NT2/D1 (cell line): ENCODE results near the gene PLXNA2.

ENCODE experiments used
- DNase-seq: peaks from one replicate; pipeline ENCODE4 v3.0.0-alpha.2; 2011; ENCODE audit warnings: low read depth, low spot score
- H3K27me3 ChIP-seq: 2 replicates; pipeline ENCODE4 v1.6.0; 2011; ENCODE audit warnings: mild to moderate bottlenecking; ENCODE audit not compliant: insufficient read length, insufficient read depth
- H3K36me3 ChIP-seq: 2 replicates; pipeline ENCODE4 v1.6.1; 2011; ENCODE audit warnings: mild to moderate bottlenecking, low read length, mixed read lengths; ENCODE audit not compliant: insufficient read depth, insufficient read length
- H3K4me1 ChIP-seq: 2 replicates; pipeline ENCODE4 v1.5.1; 2011; ENCODE audit not compliant: insufficient read depth, insufficient read length
- H3K4me3 ChIP-seq: 2 replicates; pipeline ENCODE4 v1.5.1; 2011; ENCODE audit warnings: low read depth; ENCODE audit not compliant: insufficient read length
- H3K9ac ChIP-seq: 2 replicates; pipeline ENCODE4 v1.6.0; 2011; ENCODE audit warnings: low read depth; ENCODE audit not compliant: insufficient read length
- H3K9me3 ChIP-seq: 2 replicates; pipeline ENCODE4 v1.5.1; 2011; ENCODE audit warnings: mild to moderate bottlenecking, low read length; ENCODE audit not compliant: insufficient read depth
- SUZ12 ChIP-seq: IDR thresholded peaks from 2 replicates; pipeline ENCODE4 v1.6.1; 2011; ENCODE audit not compliant: insufficient read length, insufficient read depth; ENCODE audit errors: extremely low read depth
- YY1 ChIP-seq: IDR thresholded peaks from 2 replicates; pipeline ENCODE4 v1.6.1; 2011; ENCODE audit not compliant: insufficient read length, insufficient read depth
- ZNF274 ChIP-seq: IDR thresholded peaks from 2 replicates; pipeline ENCODE4 v1.6.1; 2011; ENCODE audit warnings: mild to moderate bottlenecking, low read depth, low read length

The PLXNA2 gene

GRCh38 chr1:208225954-208226937 lies 17.9 kb downstream of the PLXNA2 start:
- H3K36me3 ChIP-seq: peaks cover 9% of the 10 kb centered on the region
- H3K4me1 ChIP-seq: peaks cover 5% of the 10 kb centered on the region
- no peak for TF ChIP-seq ZNF274
- no peak for TF ChIP-seq YY1
- no peak for TF ChIP-seq SUZ12
- no peak for DNase-seq
- H3K4me3 ChIP-seq: no peak overlapping the region
- H3K9me3 ChIP-seq: no peaks in the 10 kb centered on the region
- no peak overlapping the region for H3K9ac ChIP-seq
- H3K27me3 ChIP-seq: no peaks in the 10 kb centered on the region

GRCh38 chr1:208224192-208224713 lies 19.9 kb downstream of the PLXNA2 start:
- H3K4me3 ChIP-seq: no peak overlapping the region
- H3K27me3 ChIP-seq: no peaks in the 10 kb centered on the region
- no peaks in the 10 kb centered on the region for H3K9me3 ChIP-seq
- TF ChIP-seq ZNF274: no peak
- TF ChIP-seq YY1: no peak
- TF ChIP-seq SUZ12: no peak
- no peak overlapping the region for H3K9ac ChIP-seq
- H3K36me3 ChIP-seq: peaks cover 3% of the 10 kb centered on the region
- peaks cover 10% of the 10 kb centered on the region for H3K4me1 ChIP-seq
- no peak for DNase-seq

GRCh38 chr1:208223136-208223535 lies 21.0 kb downstream of the PLXNA2 start:
- H3K9ac ChIP-seq: no peak overlapping the region
- H3K9me3 ChIP-seq: no peaks in the 10 kb centered on the region
- no peak overlapping the region for H3K4me3 ChIP-seq
- peaks cover 3% of the 10 kb centered on the region for H3K36me3 ChIP-seq
- no peaks in the 10 kb centered on the region for H3K27me3 ChIP-seq
- peaks cover 15% of the 10 kb centered on the region for H3K4me1 ChIP-seq
- TF ChIP-seq YY1 (no peak), SUZ12 (no peak), ZNF274 (no peak)
- DNase-seq: no peak

GRCh38 chr1:208222376-208223126 lies 21.6 kb downstream of the PLXNA2 start:
- H3K27me3 ChIP-seq: no peaks in the 10 kb centered on the region
- no peak overlapping the region for H3K4me3 ChIP-seq
- no peaks in the 10 kb centered on the region for H3K9me3 ChIP-seq
- peaks cover 15% of the 10 kb centered on the region for H3K4me1 ChIP-seq
- no peak for DNase-seq
- H3K9ac ChIP-seq: no peak overlapping the region
- TF ChIP-seq ZNF274 (no peak), YY1 (no peak), SUZ12 (no peak)
- H3K36me3 ChIP-seq: peaks cover 2% of the 10 kb centered on the region

GRCh38 chr1:208221291-208221622 lies 22.9 kb downstream of the PLXNA2 start:
- peaks cover 15% of the 10 kb centered on the region for H3K4me1 ChIP-seq
- no peak for DNase-seq
- no peak overlapping the region for H3K9ac ChIP-seq
- H3K36me3 ChIP-seq: peaks cover 13% of the 10 kb centered on the region
- H3K9me3 ChIP-seq: no peaks in the 10 kb centered on the region
- TF ChIP-seq SUZ12 (no peak), ZNF274 (no peak), YY1 (no peak)
- H3K4me3 ChIP-seq: no peak overlapping the region
- H3K27me3 ChIP-seq: no peaks in the 10 kb centered on the region

- no peak overlapping the region for H3K9ac ChIP-seq
- no peak overlapping the region for H3K4me3 ChIP-seq
- TF ChIP-seq SUZ12: no peak
- TF ChIP-seq YY1: no peak
- TF ChIP-seq ZNF274: no peak
- no peak for DNase-seq
- peaks cover 12% of the 10 kb centered on the region for H3K4me1 ChIP-seq
- H3K27me3 ChIP-seq: no peaks in the 10 kb centered on the region
- peaks cover 23% of the 10 kb centered on the region for H3K36me3 ChIP-seq
- H3K9me3 ChIP-seq: no peaks in the 10 kb centered on the region
Measured at GRCh38 chr1:208219659-208220282, 24.4 kb downstream of the PLXNA2 start.

GRCh38 chr1:208219098-208219658 lies 25.0 kb downstream of the PLXNA2 start:
- H3K9ac ChIP-seq: no peak overlapping the region
- peaks cover 12% of the 10 kb centered on the region for H3K4me1 ChIP-seq
- H3K36me3 ChIP-seq: peaks cover 23% of the 10 kb centered on the region
- no peaks in the 10 kb centered on the region for H3K27me3 ChIP-seq
- TF ChIP-seq SUZ12: no peak
- no peak for DNase-seq
- no peak overlapping the region for H3K4me3 ChIP-seq
- H3K9me3 ChIP-seq: no peaks in the 10 kb centered on the region
